NT2/D1 (cell line): Measurements from ENCODE around the gene DUSP22.
A peak's percentile ranks its signal among the peaks of the same experiment; 100 is the strongest.

Experiments
- DNase-seq: peaks from one replicate; pipeline ENCODE4 v3.0.0-alpha.2; 2011; ENCODE audit warnings: low read depth, low spot score
- H3K27me3 ChIP-seq: 2 replicates; pipeline ENCODE4 v1.6.0; 2011; ENCODE audit warnings: mild to moderate bottlenecking; ENCODE audit not compliant: insufficient read length, insufficient read depth
- H3K36me3 ChIP-seq: 2 replicates; pipeline ENCODE4 v1.6.1; 2011; ENCODE audit warnings: mild to moderate bottlenecking, low read length, mixed read lengths; ENCODE audit not compliant: insufficient read depth, insufficient read length
- H3K4me1 ChIP-seq: 2 replicates; pipeline ENCODE4 v1.5.1; 2011; ENCODE audit not compliant: insufficient read depth, insufficient read length
- H3K4me3 ChIP-seq: 2 replicates; pipeline ENCODE4 v1.5.1; 2011; ENCODE audit warnings: low read depth; ENCODE audit not compliant: insufficient read length
- H3K9ac ChIP-seq: 2 replicates; pipeline ENCODE4 v1.6.0; 2011; ENCODE audit warnings: low read depth; ENCODE audit not compliant: insufficient read length
- H3K9me3 ChIP-seq: 2 replicates; pipeline ENCODE4 v1.5.1; 2011; ENCODE audit warnings: mild to moderate bottlenecking, low read length; ENCODE audit not compliant: insufficient read depth
- SUZ12 ChIP-seq: IDR thresholded peaks from 2 replicates; pipeline ENCODE4 v1.6.1; 2011; ENCODE audit not compliant: insufficient read length, insufficient read depth; ENCODE audit errors: extremely low read depth
- YY1 ChIP-seq: IDR thresholded peaks from 2 replicates; pipeline ENCODE4 v1.6.1; 2011; ENCODE audit not compliant: insufficient read length, insufficient read depth
- ZNF274 ChIP-seq: IDR thresholded peaks from 2 replicates; pipeline ENCODE4 v1.6.1; 2011; ENCODE audit warnings: mild to moderate bottlenecking, low read depth, low read length

Gene DUSP22

DNA sequence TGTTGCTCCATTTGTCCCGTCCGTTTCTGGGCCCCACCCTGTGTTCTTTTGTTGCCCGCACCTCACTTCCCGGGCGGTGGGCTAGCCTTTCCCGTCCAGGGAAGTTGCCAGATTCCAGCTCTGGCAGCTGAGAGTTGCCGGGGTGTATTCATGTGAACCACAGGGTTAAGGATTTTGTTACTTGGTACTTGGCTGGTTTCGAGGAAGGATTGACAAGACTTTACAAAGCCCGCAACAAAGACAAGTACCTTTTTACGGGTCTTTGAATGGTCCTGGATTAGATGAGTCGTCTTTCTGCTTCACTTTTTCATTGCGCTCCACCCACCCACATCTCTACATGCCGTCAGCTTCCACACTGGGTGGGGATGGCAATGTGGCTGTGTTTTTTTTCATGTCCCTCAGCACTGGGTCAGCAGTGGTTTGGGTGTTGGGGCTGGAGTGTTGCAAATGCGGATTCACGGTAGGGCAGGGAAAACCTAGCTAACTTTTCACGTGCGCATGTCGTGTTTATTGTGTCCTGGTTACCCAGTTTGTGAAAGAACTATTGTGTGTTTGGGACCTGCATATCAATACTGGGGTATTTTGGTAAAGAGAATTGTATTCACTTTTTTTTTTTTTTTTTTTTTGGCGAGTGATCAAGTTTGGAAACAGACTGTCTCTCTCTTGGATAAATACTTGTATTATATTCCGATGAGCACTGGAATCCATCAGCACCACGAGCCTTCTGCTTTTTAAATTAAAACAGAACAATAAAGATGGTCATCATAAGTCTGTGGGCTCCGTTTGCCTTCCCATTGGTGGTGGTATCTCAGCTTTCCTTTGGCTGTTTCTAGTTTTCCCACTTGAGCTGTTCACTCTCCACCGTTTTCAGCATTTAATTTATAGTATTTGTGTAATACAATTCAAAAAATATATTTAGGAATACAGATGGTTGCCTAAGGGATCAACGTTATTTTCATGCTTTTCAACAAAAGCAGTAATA lies 1.2 kb downstream of the DUSP22 start:
- Histone ChIP-seq H3K27me3 (peaks cover 13% of the 10 kb centered on the region), H3K9me3 (no peaks in the 10 kb centered on the region), H3K4me1 (peaks cover 9% of the 10 kb centered on the region), H3K4me3 (peak overlapping the region; percentile 63), H3K9ac (peak overlapping the region; percentile 77), H3K36me3 (no peaks in the 10 kb centered on the region)
- no peak for DNase-seq
- no peak for TF ChIP-seq SUZ12
- TF ChIP-seq YY1 = no peak
- no peak for TF ChIP-seq ZNF274

DNA sequence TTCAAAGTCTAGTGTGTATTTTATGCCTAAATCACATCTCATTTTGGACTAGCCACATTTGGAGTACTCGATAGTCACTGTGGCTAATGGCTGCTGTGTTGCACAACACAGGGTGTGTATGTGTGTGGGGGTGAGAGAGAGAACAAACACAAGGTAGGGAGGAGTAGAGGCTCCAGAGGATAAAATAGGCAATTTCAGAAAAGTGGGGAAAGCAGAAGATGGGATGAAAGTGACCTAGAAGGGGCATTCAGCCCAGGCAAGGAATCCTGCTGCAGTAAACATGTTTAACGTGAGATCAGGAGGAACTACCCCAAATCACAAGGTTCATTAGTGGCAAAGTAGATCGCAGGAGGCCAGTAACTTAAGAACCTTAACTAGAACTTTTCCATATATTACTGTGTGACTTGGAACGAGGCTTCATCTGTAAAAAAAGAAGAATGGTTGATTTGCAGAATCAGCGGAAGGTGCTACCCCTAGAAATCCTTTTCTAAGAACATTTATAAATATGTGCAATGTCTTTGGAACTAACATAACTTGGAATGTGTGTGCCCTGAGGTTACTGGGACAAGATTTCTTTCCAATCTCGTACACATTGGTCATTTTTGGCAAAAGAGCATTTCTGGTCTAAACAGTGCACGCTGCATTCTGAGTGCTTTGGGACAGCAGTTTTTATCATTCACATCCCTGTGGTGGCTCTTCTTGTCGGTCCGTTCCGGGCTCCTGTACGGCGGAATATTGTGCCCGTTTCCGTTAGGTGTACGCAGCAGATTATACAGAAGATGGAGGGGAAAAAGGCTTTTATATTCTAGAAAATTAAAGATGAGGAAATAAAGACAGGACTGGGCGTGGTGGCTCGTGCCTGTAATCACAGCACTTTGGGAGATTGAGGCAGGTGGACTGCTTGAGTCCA lies 2.6 kb downstream of the DUSP22 start:
- no peak overlapping the region for H3K4me3 ChIP-seq
- peaks cover 10% of the 10 kb centered on the region for H3K4me1 ChIP-seq
- TF ChIP-seq SUZ12 (no peak), YY1 (no peak), ZNF274 (no peak)
- no peak for DNase-seq
- no peaks in the 10 kb centered on the region for H3K36me3 ChIP-seq
- peaks cover 23% of the 10 kb centered on the region for H3K27me3 ChIP-seq
- H3K9ac ChIP-seq = no peak overlapping the region
- H3K9me3 ChIP-seq = no peaks in the 10 kb centered on the region

DNA sequence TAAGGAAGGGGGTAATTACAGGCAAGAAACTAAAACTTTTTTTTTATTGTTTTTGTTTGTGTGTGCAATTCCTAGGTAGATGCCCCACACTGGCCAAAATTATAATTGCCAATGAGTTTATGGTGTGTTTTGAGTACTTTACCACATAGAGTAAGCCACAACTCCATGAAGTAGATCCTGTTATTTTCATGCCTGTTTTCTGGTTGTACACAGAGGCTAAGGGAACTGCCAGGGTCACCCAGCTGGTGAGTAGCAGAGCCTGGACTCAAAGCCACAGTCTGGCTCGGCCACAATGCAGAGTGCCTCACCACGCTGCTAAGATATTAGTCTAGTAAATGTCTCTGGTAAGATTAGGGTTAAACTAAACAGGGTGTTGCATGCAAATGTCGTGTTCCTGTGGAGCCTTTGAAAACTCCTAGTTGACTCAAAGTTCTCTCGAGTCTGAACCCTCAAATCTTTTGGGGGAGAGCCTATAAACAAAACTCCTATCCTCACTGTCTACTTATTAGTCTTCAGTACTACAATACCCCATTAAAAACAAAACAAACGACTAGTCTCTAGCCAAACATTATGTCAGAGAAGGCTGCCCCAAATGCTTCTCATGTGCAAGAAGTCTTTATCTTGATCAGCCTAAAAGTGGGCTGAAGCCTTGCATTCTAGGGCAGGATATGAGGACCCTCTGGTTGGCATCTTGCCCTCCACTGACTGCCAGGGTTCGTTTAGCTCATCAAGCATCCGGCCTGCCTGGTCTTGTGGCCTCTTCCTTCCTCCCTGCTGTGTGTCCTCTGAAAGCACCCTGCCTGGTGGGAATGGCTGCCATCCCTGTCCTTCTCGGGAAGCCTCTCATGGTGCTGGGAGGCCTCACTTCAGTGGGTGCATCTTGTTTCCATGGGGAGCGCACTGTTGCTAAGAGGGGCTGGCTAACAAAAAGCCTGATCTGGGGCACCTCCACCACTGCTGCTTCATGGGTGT lies 4.2 kb downstream of the DUSP22 start:
- no peak for DNase-seq
- peaks cover 7% of the 10 kb centered on the region for H3K4me1 ChIP-seq
- peaks cover 38% of the 10 kb centered on the region for H3K27me3 ChIP-seq
- H3K4me3 ChIP-seq = no peak overlapping the region
- no peaks in the 10 kb centered on the region for H3K9me3 ChIP-seq
- no peaks in the 10 kb centered on the region for H3K36me3 ChIP-seq
- TF ChIP-seq YY1 (no peak), SUZ12 (no peak), ZNF274 (no peak)
- no peak overlapping the region for H3K9ac ChIP-seq

DNA sequence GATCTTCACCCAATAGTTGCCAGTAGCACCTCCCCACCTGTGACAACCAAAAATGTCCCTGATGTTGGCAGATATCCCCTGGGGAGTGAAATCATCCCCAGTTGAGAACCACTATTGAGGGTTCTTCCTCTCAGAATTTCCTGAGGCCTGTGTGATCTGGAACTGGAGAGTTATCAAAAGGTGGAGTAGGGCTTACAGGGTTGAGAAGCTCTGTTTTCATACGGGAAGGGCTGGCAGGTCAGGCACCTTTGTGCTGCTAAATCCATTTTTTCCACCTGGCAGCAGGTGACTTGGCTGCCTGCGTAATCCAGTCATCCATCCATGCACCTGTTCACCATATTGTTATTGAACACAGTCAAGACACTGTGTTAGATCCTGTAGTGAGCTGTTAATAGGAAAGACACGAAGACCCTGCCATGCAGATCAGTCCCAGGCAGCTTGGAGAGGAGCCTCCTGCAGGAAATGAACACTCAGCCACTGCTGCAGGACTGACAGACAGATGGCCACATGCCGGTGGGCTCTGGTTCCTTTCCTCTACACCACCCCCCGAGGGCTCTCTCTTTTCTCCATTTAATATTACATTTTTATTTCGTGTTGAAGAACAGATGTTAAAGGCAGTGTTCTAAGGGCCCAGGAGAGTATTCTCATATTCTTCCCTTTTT lies 5.4 kb downstream of the DUSP22 start:
- Histone ChIP-seq H3K36me3 (no peaks in the 10 kb centered on the region), H3K9ac (no peak overlapping the region)
- no peak for DNase-seq

DNA sequence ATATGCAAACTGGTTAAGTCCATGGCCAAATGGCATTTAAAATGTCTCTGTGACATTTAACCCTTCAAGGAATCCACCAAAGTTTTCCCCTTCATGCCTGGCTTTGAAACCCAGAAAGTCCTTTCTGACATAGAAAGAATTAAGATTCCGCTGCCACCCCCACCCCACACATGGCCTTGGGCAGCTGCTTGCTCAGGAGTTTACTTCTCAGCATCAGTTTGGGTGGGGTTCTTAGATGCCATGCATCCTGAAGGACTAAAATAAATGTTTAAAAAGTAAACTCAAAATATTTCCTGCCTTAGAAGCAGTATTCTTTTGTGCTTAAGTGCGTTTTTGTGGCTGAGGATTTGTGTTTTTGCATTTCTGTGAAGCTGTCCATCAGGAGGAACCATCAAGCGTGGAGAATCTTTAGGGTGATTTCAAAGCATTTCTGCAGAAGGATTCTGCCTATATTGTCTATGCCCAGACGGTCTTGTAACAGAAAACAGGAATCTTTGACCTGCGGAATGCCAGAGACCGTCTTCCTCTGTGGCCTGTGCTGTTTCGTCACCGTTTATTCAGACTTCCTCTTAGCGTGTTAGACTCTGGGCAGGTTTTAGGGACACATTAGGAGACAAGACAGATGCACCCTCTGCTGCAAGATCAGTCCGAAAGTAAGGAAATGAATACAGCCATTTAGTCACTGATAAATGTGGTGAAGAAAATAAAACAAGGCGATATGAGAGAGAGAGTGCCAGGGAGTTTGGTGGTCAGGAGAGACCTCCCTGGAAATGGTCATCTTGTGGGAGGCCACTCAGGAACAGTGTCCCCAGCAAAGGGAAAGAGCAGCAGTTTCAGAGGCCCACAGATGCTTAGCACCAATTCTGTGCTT lies 6.2 kb downstream of the DUSP22 start:
- Histone ChIP-seq H3K4me1 (peaks cover 7% of the 10 kb centered on the region), H3K4me3 (no peak overlapping the region), H3K27me3 (peaks cover 55% of the 10 kb centered on the region), H3K36me3 (no peaks in the 10 kb centered on the region), H3K9ac (no peak overlapping the region), H3K9me3 (no peaks in the 10 kb centered on the region)
- TF ChIP-seq YY1 (no peak), SUZ12 (no peak), ZNF274 (no peak)
- no peak for DNase-seq

More for the DNA sequence above, 5.4 kb downstream of the DUSP22 start:
- Histone ChIP-seq H3K9me3 (no peaks in the 10 kb centered on the region), H3K27me3 (peaks cover 51% of the 10 kb centered on the region), H3K4me1 (peaks cover 7% of the 10 kb centered on the region), H3K4me3 (no peak overlapping the region)
- TF ChIP-seq YY1 (no peak), ZNF274 (no peak), SUZ12 (no peak)
